ENCODE measurements around the gene ACVRL1.

ACVRL1 gene

DNA sequence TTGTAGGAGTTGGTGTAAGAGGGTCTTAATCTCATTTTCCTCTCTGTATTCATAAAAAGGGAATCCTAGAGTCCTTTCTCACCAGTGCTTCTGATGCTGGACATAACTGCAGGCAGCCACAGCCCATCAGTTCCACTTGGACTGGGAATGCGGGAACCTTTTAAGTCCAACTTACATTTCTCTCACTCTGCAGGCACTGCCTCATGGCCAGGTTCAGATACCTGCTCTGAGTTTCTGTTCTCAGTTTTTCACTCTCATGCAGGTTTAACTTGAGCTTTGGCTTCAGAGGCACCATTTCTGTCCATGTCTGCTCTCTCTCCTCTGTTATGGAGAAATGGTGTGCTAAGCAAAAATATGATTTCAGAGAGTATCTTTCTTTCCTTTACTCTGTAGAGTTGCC, 48.4 kb downstream of the ACVRL1 start:
- Histone ChIP-seq H3K9me2 (ENCODE audit: low read depth, low read length) (no peaks in the 10 kb centered on the region), H3K27ac (ENCODE audit: low read depth, low read length, poor library complexity, severe bottlenecking) (no peak overlapping the region), H3K9me3 (ENCODE audit: low read length) (no peaks in the 10 kb centered on the region), H3K4me2 (ENCODE audit: low read length) (no peak overlapping the region), H3K79me2 (ENCODE audit: insufficient read depth, low read length) (no peaks in the 10 kb centered on the region), H3K4me3 (ENCODE audit: low read depth, low read length, poor library complexity, severe bottlenecking) (no peak overlapping the region), H4K20me1 (ENCODE audit: insufficient read depth, low read length) (no peaks in the 10 kb centered on the region), H3K4me1 (ENCODE audit: insufficient read depth, low read length, severe bottlenecking) (peaks cover 19% of the 10 kb centered on the region), H3K36me3 (ENCODE audit: insufficient read depth, low read length) (no peaks in the 10 kb centered on the region), H3K27me3 (ENCODE audit: insufficient read depth, low read length) (no peaks in the 10 kb centered on the region), H3K9ac (ENCODE audit: low read length) (no peak overlapping the region), H3F3A (ENCODE audit: insufficient read depth, low read length) (no peaks in the 10 kb centered on the region), H2AFZ (ENCODE audit: low read length) (no peak overlapping the region)
- TF ChIP-seq EZH2 (IDR thresholded peaks at IDR 0.05; ENCODE audit: borderline replicate concordance, low read length): no peak
- TF ChIP-seq, protein P1, sequence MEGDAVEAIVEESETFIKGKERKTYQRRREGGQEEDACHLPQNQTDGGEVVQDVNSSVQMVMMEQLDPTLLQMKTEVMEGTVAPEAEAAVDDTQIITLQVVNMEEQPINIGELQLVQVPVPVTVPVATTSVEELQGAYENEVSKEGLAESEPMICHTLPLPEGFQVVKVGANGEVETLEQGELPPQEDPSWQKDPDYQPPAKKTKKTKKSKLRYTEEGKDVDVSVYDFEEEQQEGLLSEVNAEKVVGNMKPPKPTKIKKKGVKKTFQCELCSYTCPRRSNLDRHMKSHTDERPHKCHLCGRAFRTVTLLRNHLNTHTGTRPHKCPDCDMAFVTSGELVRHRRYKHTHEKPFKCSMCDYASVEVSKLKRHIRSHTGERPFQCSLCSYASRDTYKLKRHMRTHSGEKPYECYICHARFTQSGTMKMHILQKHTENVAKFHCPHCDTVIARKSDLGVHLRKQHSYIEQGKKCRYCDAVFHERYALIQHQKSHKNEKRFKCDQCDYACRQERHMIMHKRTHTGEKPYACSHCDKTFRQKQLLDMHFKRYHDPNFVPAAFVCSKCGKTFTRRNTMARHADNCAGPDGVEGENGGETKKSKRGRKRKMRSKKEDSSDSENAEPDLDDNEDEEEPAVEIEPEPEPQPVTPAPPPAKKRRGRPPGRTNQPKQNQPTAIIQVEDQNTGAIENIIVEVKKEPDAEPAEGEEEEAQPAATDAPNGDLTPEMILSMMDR (IDR thresholded peaks at IDR 0.05; ENCODE audit: low read length): no peak

DNA sequence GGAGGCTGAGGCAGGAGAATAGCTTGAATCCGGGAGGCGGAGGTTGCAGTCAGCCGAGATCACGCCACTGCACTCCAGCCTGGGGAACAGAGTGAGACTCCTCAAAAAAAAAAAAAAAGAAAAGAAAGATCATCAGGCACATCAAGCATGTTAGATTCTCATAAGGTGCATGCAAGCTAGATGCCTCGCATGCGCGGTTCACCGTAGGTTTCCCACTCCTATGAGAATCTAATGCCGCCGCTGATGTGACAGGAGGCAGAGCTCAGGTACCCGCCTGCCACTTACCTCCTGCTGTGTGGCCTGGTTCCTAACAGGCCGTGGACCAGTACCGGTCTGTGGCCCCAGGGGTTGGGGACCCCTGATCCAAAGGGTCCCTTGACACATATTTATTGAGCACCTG, 51.2 kb downstream of the ACVRL1 start:
- Histone ChIP-seq H3K4me3 (ENCODE audit: low read depth, low read length, poor library complexity, severe bottlenecking) (no peak overlapping the region), H3K36me3 (ENCODE audit: insufficient read depth, low read length) (no peaks in the 10 kb centered on the region), H3K79me2 (ENCODE audit: insufficient read depth, low read length) (no peaks in the 10 kb centered on the region), H2AFZ (ENCODE audit: low read length) (no peak overlapping the region), H3K4me1 (ENCODE audit: insufficient read depth, low read length, severe bottlenecking) (no peaks in the 10 kb centered on the region), H3K9me3 (ENCODE audit: low read length) (no peaks in the 10 kb centered on the region), H3K9me2 (ENCODE audit: low read depth, low read length) (no peaks in the 10 kb centered on the region), H3K9ac (ENCODE audit: low read length) (no peak overlapping the region), H3K4me2 (ENCODE audit: low read length) (no peak overlapping the region), H4K20me1 (ENCODE audit: insufficient read depth, low read length) (no peaks in the 10 kb centered on the region), H3F3A (ENCODE audit: insufficient read depth, low read length) (no peaks in the 10 kb centered on the region), H3K27ac (ENCODE audit: low read depth, low read length, poor library complexity, severe bottlenecking) (no peak overlapping the region), H3K27me3 (ENCODE audit: insufficient read depth, low read length) (no peaks in the 10 kb centered on the region)
- TF ChIP-seq, protein P1 (IDR thresholded peaks at IDR 0.05; ENCODE audit: low read length): no peak

DNA sequence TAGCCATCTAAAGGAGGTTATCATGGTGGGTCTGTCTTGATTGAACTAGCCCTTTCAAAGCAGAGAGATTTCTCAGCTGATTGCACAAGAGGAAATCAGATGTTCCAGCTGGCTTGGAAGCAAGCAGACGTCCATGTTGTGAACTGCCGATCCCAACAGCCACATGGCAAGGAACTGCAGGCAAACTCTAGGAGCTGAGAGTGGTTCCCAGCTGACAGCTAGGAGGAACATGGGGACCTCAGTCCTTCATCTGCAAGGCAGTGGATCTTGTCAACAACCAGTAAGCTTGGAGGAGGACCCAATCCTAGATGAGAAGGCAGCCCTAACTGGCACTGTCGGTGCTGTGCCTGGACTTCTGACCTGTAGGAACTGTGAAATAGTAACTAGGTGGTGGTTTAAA, 51.9 kb downstream of the ACVRL1 start:
- no peak for TF ChIP-seq EZH2 (IDR thresholded peaks at IDR 0.05; ENCODE audit: borderline replicate concordance, low read length)
- TF ChIP-seq, protein P1 (IDR thresholded peaks at IDR 0.05; ENCODE audit: low read length): no peak
- no peaks in the 10 kb centered on the region for H3K27me3 ChIP-seq (ENCODE audit: insufficient read depth, low read length)
- H3K9me3 ChIP-seq (ENCODE audit: low read length): no peaks in the 10 kb centered on the region
- H3K4me1 ChIP-seq (ENCODE audit: insufficient read depth, low read length, severe bottlenecking): no peaks in the 10 kb centered on the region
- no peaks in the 10 kb centered on the region for H3F3A ChIP-seq (ENCODE audit: insufficient read depth, low read length)
- H3K79me2 ChIP-seq (ENCODE audit: insufficient read depth, low read length): no peaks in the 10 kb centered on the region
- no peak overlapping the region for H3K4me2 ChIP-seq (ENCODE audit: low read length)
- no peaks in the 10 kb centered on the region for H3K36me3 ChIP-seq (ENCODE audit: insufficient read depth, low read length)
- H3K4me3 ChIP-seq (ENCODE audit: low read depth, low read length, poor library complexity, severe bottlenecking): no peak overlapping the region
- no peak overlapping the region for H3K27ac ChIP-seq (ENCODE audit: low read depth, low read length, poor library complexity, severe bottlenecking)
- H2AFZ ChIP-seq (ENCODE audit: low read length): no peak overlapping the region
- no peaks in the 10 kb centered on the region for H3K9me2 ChIP-seq (ENCODE audit: low read depth, low read length)
- H3K9ac ChIP-seq (ENCODE audit: low read length): no peak overlapping the region
- no peaks in the 10 kb centered on the region for H4K20me1 ChIP-seq (ENCODE audit: insufficient read depth, low read length)

All from OCI-LY1 (cell line).